Fibroblast of skin of left biceps (primary cell): ENCODE results near the gene ERC2.

Source experiments
- DNase-seq, 2 experiments: peaks; one replicate each; pipeline ENCODE4 v3.0.0-alpha.2; 2013; ENCODE audit warnings: low read depth in 2 of 2

The ERC2 gene

GRCh38 chr3:55795296-55795695, 673.0 kb downstream of the ERC2 start:
- DNase-seq, result no peak

GRCh38 chr3:55792742-55793141, 675.5 kb downstream of the ERC2 start:
- no peak for DNase-seq

GRCh38 chr3:55792009-55792408, 676.3 kb downstream of the ERC2 start:
- no peak for DNase-seq

- DNase-seq, result no peak
These were observed 677.5 kb downstream of the ERC2 start for GRCh38 chr3:55790596-55791350.

GRCh38 chr3:55789516-55789915, 678.8 kb downstream of the ERC2 start:
- no peak for DNase-seq

GRCh38 chr3:55782807-55783206, 685.5 kb downstream of the ERC2 start:
- DNase-seq, result no peak

GRCh38 chr3:55782351-55782750, 685.9 kb downstream of the ERC2 start:
- DNase-seq, result no peak

- DNase-seq, result no peak
These were observed 687.4 kb downstream of the ERC2 start for GRCh38 chr3:55780913-55781312.

GRCh38 chr3:55779543-55779942, 688.7 kb downstream of the ERC2 start:
- no peak for DNase-seq

- DNase-seq, result no peak
These were observed 692.7 kb downstream of the ERC2 start for GRCh38 chr3:55775366-55776154.

GRCh38 chr3:55774856-55775255, 693.4 kb downstream of the ERC2 start:
- DNase-seq, result no peak

GRCh38 chr3:55771503-55771902, 696.8 kb downstream of the ERC2 start:
- DNase-seq, result no peak

GRCh38 chr3:55770077-55770476, 698.2 kb downstream of the ERC2 start:
- DNase-seq, result no peak

GRCh38 chr3:55766753-55767152, 701.5 kb downstream of the ERC2 start:
- DNase-seq, result no peak

GRCh38 chr3:55765906-55766701, 702.2 kb downstream of the ERC2 start:
- no peak for DNase-seq

- no peak for DNase-seq
These were observed 702.9 kb downstream of the ERC2 start for GRCh38 chr3:55765398-55765797.

GRCh38 chr3:55756976-55757375, 711.3 kb downstream of the ERC2 start:
- no peak for DNase-seq

GRCh38 chr3:55755516-55756205, 712.6 kb downstream of the ERC2 start:
- no peak for DNase-seq

- DNase-seq, result no peak
These were observed 715.4 kb downstream of the ERC2 start for GRCh38 chr3:55752911-55753310.

- DNase-seq, result no peak
These were observed 716.5 kb downstream of the ERC2 start for GRCh38 chr3:55751730-55752129.

- DNase-seq, result peak; percentile 85 to 87
These were observed 717.7 kb downstream of the ERC2 start for GRCh38 chr3:55750525-55750924.

GRCh38 chr3:55749036-55749435, 719.2 kb downstream of the ERC2 start:
- DNase-seq, result no peak
